ENCODE results near the gene TENT4B.

Gene TENT4B

GRCh38 chr16:50261707-50262235 is 108.7 kb downstream of the TENT4B start:
- TF ChIP-seq CTCF (IDR thresholded peaks at IDR 0.05; ENCODE audit: low read length, missing control alignments): no peak
- no peak for DNase-seq (ENCODE audit: low read depth)
- H3K4me3 ChIP-seq (replicated peaks; ENCODE audit: low read depth, low read length): no peak overlapping the region

- TF ChIP-seq CTCF (IDR thresholded peaks at IDR 0.05; ENCODE audit: low read length, missing control alignments): no peak
- H3K4me3 ChIP-seq (replicated peaks; ENCODE audit: low read depth, low read length): no peak overlapping the region
- no peak for DNase-seq (ENCODE audit: low read depth)
Measured at GRCh38 chr16:50263060-50263909, 110.2 kb downstream of the TENT4B start.

DNA sequence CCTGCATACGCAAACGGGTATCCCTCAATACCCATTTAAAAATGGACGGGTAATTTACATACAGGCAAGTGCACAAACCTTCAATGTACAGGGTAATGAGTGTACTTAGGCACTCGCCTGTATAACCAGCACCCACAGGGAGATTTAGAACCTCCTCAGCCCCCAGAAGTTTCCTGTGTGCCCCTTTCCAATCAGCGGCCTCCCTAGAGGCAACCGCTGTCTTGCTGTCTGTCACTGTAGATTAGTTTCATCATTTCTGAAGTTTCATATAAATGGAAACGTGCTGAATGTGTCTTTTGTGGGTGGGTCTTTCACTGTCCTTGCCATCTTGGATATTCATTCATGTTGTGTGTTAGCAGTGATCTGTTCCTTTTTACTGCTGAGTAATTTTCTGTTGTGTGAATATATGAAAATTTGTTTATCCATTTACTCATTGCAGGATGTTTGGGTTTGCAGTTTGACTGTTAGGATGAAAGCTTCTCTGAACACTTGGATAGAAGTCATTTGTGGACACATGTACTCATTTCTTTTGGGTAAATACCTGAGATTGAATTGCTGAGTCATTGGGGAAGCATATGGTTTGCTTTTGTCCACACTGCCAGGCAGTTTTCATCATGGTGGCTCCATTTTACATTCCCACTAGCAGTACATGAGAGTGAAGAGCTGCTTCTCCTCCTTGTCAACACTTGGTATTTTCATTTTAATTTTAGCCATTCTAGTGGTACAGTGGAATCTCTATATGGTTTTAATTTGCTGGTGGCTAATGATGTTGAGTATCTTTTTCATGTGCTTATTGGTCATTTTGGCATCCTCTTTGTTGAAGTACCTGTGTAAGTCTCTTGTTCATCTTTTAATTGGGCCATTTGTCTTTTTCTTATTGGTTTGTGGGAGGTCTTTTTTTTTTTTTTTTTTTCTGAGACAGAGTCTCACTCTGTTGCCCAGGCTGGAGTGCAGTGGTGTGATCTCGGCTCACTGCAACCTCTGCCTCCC is 111.1 kb downstream of the TENT4B start:
- peak; percentile 46 for DNase-seq (ENCODE audit: low read depth)
- H3K4me3 ChIP-seq (replicated peaks; ENCODE audit: low read depth, low read length): no peak overlapping the region
- TF ChIP-seq CTCF (IDR thresholded peaks at IDR 0.05; ENCODE audit: low read length, missing control alignments): no peak

- H3K4me3 ChIP-seq (replicated peaks; ENCODE audit: low read depth, low read length): no peak overlapping the region
- peak; percentile 27 for TF ChIP-seq CTCF (IDR thresholded peaks at IDR 0.05; ENCODE audit: low read length, missing control alignments)
- no peak for DNase-seq (ENCODE audit: low read depth)
Measured at GRCh38 chr16:50265260-50265659, 112.2 kb downstream of the TENT4B start.

- no peak for TF ChIP-seq CTCF (IDR thresholded peaks at IDR 0.05; ENCODE audit: low read length, missing control alignments)
- DNase-seq (ENCODE audit: low read depth): no peak
- H3K4me3 ChIP-seq (replicated peaks; ENCODE audit: low read depth, low read length): peak overlapping the region; percentile 52
Measured at GRCh38 chr16:50265716-50266336, 112.7 kb downstream of the TENT4B start.

DNA sequence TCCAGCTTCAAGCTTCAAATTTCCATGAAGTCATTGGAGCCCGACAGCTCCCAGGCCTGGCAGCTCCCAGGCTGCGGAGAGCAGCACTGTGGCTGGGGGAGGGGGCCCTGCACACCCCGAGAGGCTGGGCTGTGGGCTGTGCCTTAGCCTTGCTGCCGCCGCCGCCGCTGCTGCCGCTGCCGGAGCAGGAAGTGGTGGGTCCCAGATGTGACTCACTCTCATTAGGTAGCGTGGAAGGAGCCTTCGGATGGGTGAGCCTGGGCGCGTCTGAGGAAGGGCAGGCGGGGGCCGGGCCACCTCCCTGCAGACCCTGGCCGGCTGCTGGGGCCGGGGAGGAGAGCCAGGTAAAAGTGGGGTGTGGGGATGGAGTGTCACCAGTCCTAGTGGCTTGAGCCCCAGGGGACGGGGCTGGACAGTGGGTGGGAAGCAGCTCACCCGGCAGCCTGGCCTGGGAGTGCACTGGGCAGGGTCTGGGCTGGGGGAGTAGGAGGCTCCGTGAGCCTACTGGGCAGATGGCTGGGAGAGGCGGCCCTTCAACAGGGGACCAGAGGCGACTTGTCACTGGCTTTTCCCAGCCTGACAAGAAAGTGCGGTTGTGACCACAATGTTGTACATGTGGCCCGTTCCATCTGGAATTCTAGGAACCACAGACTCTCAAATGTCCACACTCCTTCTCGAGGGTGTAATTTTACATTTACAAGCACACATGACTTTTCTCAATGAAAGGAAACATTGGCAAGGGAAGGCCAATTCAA is 113.4 kb downstream of the TENT4B start, which contains the start of gene ADCY7:
ADCY7 (plus strand) TSS at position 215 of the 755 bp plus-strand sequence. CDS start 21,629 bp downstream, outside the sequence.
- peak within 1 kb of the TSS; percentile 52 for H3K4me3 ChIP-seq (replicated peaks; ENCODE audit: low read depth, low read length)
- DNase-seq (ENCODE audit: low read depth): peak; percentile 75
- no peak for TF ChIP-seq CTCF (IDR thresholded peaks at IDR 0.05; ENCODE audit: low read length, missing control alignments)

Measured in fibroblast of pulmonary artery (primary cell).